ENCODE measurements around the gene ATXN1.

Gene ATXN1

DNA sequence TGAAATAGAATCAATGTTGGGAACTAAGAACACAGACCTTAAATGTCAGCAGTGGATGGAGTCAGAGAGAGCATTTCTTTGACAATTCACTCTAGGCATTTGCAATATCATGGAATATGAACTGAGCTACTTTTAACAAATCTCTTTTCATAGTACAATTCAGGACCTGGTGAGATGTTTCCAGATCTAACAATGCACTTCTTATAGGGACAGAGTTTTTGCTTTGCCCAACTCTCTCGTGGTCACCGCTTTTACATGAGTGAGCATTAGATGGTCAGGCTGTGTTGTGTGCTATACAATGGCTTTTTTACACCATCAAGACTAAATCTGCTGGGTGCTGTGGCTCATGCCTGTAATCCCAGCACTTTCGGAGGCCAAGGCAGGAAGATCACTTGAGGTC is 233.6 kb downstream of the ATXN1 start:
- Histone ChIP-seq H3K36me3 (no peaks in the 10 kb centered on the region), H3K4me3 (ENCODE audit: low read depth, low read length) (no peak overlapping the region), H3K9me3 (no peaks in the 10 kb centered on the region), H3K4me1 (no peaks in the 10 kb centered on the region), H3K27me3 (no peaks in the 10 kb centered on the region)
- TF ChIP-seq, protein P1, sequence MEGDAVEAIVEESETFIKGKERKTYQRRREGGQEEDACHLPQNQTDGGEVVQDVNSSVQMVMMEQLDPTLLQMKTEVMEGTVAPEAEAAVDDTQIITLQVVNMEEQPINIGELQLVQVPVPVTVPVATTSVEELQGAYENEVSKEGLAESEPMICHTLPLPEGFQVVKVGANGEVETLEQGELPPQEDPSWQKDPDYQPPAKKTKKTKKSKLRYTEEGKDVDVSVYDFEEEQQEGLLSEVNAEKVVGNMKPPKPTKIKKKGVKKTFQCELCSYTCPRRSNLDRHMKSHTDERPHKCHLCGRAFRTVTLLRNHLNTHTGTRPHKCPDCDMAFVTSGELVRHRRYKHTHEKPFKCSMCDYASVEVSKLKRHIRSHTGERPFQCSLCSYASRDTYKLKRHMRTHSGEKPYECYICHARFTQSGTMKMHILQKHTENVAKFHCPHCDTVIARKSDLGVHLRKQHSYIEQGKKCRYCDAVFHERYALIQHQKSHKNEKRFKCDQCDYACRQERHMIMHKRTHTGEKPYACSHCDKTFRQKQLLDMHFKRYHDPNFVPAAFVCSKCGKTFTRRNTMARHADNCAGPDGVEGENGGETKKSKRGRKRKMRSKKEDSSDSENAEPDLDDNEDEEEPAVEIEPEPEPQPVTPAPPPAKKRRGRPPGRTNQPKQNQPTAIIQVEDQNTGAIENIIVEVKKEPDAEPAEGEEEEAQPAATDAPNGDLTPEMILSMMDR (IDR thresholded peaks at IDR 0.05; ENCODE audit: low read depth, low read length): no peak
- no peak for DNase-seq

DNA sequence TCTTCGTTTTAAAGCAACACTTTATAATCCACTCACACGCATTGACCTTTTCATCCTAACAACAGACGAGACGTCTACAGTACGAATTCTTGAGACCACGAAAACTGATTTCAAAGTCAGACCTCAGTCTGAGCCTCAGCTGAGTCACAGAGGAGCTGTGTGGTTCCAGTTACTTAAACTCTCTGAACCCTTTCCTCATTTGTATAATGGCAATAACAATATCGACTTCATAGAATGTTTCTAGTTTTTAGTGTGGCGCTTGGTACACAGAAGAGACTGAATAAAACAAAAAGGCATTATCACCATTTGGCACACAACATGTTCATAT is 236.9 kb downstream of the ATXN1 start:
- Histone ChIP-seq H3K4me3 (ENCODE audit: low read depth, low read length) (no peak overlapping the region), H3K4me1 (no peaks in the 10 kb centered on the region), H3K36me3 (no peaks in the 10 kb centered on the region), H3K27me3 (no peaks in the 10 kb centered on the region), H3K9me3 (no peaks in the 10 kb centered on the region)
- TF ChIP-seq, protein P1 (IDR thresholded peaks at IDR 0.05; ENCODE audit: low read depth, low read length): no peak
- DNase-seq: no peak

DNA sequence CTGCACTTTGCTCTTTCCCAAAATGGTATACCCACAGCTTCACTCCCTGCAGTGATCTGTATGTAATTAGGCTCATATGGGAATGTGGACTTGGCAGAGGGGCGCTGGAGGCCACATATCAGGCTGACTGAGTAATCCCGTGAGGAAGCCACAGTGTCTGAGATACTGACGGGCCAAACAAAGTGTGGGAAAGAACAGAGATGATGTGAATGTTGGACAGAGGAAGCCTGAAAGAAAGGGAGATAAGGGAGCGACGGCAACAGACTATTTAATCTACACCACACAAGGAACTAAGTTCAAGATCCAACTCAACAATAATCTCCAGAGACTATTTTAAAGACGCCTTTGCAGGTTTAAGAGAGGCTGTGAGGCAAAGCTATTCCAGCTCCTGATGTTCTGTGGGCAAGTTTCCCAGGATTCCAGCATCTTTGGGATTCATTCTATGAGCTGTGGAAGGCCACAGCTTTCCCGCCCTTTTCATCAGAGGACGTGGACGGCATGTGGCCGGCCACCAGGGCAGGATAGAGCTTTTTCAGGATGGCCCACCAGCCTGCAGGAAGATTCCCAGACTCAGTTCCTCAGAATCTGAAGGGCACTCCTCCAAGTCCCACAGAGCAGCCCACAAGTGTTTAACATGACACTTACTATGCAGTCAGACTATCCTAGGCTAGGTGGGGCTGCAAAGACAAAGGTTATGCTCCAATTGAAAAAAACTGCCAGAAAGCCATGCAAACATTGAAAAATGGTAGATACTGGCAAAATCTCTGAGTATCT is 237.5 kb downstream of the ATXN1 start:
- TF ChIP-seq, protein P1 (IDR thresholded peaks at IDR 0.05; ENCODE audit: low read depth, low read length): no peak
- DNase-seq: no peak
- no peaks in the 10 kb centered on the region for H3K4me1 ChIP-seq
- H3K27me3 ChIP-seq: no peaks in the 10 kb centered on the region
- H3K9me3 ChIP-seq: no peaks in the 10 kb centered on the region
- no peak overlapping the region for H3K4me3 ChIP-seq (ENCODE audit: low read depth, low read length)
- no peaks in the 10 kb centered on the region for H3K36me3 ChIP-seq

DNA sequence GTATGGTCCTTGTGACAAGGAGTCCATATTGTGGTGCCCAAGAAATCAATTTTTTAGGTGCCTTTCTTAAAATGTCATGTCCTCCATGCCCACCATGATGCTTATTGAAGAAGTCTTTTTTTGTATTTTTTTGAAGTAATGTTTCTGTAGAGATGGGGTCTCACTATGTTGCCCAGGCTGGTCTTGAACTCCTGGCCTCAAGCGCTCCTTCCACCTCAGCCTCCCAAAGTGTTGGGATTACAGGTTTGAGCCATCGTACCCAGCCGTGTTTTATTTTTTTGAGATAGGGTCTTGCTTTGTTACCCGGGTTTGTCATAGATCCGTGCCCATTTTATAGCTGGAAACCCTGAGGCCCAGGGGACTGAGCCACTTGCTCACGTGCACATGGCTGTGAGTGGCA is 238.3 kb downstream of the ATXN1 start:
- no peaks in the 10 kb centered on the region for H3K36me3 ChIP-seq
- H3K27me3 ChIP-seq: no peaks in the 10 kb centered on the region
- H3K4me1 ChIP-seq: no peaks in the 10 kb centered on the region
- H3K9me3 ChIP-seq: no peaks in the 10 kb centered on the region
- TF ChIP-seq, protein P1 (IDR thresholded peaks at IDR 0.05; ENCODE audit: low read depth, low read length): no peak
- H3K4me3 ChIP-seq (ENCODE audit: low read depth, low read length): no peak overlapping the region
- no peak for DNase-seq

DNA sequence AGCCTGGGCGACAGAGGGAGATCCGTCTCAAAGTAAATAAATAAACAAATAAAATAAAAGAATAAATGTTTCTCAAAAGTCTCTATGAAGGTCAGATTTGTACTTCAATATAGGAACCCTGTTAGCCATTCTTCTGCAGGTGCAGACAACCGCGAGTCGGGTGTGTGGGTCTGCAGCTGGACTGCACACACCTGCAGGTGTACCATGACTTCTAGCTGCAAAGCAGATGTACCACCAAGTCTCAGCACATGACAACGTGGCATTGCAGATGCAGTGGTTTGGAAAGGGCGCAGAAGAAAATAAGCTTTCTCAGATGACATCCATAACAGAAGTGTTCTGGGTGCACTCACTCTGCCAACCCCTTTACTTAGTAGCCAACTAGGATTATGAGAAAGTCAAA is 239.7 kb downstream of the ATXN1 start:
- H3K27me3 ChIP-seq: no peaks in the 10 kb centered on the region
- DNase-seq: no peak
- no peaks in the 10 kb centered on the region for H3K36me3 ChIP-seq
- H3K4me1 ChIP-seq: no peaks in the 10 kb centered on the region
- TF ChIP-seq, protein P1 (IDR thresholded peaks at IDR 0.05; ENCODE audit: low read depth, low read length): no peak
- H3K4me3 ChIP-seq (ENCODE audit: low read depth, low read length): no peak overlapping the region
- H3K9me3 ChIP-seq: no peaks in the 10 kb centered on the region
